BE2C (cell line): ENCODE data around the gene CUBN.

Experiments used
- DNase-seq: peaks from one replicate; pipeline ENCODE4 v3.0.0-alpha.2; 2020
- H3K27me3 ChIP-seq: fragments of 250-450 bp; sonication (Bioruptor Pico); 2 replicates; pipeline ENCODE4 v1.5.1; 2020; ENCODE audit warnings: mild to moderate bottlenecking
- H3K36me3 ChIP-seq: fragments of 250-450 bp; sonication (Bioruptor Pico); 2 replicates; pipeline ENCODE4 v1.5.1; 2020; ENCODE audit warnings: mild to moderate bottlenecking
- H3K4me1 ChIP-seq: fragments of 250-450 bp; sonication (Bioruptor Pico); 2 replicates; pipeline ENCODE4 v1.5.1; 2020
- H3K4me3 ChIP-seq: 2 replicates; pipeline ENCODE4 v1.5.1; 2011; ENCODE audit warnings: low read depth, low read length
- H3K9me3 ChIP-seq: fragments of 250-450 bp; sonication (Bioruptor Pico); 2 replicates; pipeline ENCODE4 v1.5.1; 2020
- CTCF ChIP-seq: IDR thresholded peaks from 2 replicates; pipeline ENCODE4 v1.5.1; 2012; ENCODE audit warnings: mild to moderate bottlenecking, low read depth, low read length

CUBN gene

GRCh38 chr10:17146892-17147291 is 17.3 kb upstream of the CUBN start:
- H3K9me3 ChIP-seq = no peaks in the 10 kb centered on the region
- H3K4me3 ChIP-seq = no peak overlapping the region
- no peaks in the 10 kb centered on the region for H3K36me3 ChIP-seq
- no peaks in the 10 kb centered on the region for H3K27me3 ChIP-seq
- no peaks in the 10 kb centered on the region for H3K4me1 ChIP-seq
- DNase-seq = no peak
- no peak for TF ChIP-seq CTCF

GRCh38 chr10:17145239-17145638 is 15.6 kb upstream of the CUBN start:
- Histone ChIP-seq H3K4me3 (no peak overlapping the region), H3K27me3 (no peaks in the 10 kb centered on the region), H3K9me3 (no peaks in the 10 kb centered on the region), H3K4me1 (peaks cover 3% of the 10 kb centered on the region; the same call in 1 of the 2 replicates), H3K36me3 (no peaks in the 10 kb centered on the region)
- DNase-seq = no peak
- TF ChIP-seq CTCF = no peak

GRCh38 chr10:17144757-17145156 is 15.1 kb upstream of the CUBN start:
- H3K4me1 ChIP-seq = peaks cover 3% of the 10 kb centered on the region; the same call in 1 of the 2 replicates
- no peaks in the 10 kb centered on the region for H3K36me3 ChIP-seq
- no peak for DNase-seq
- no peak for TF ChIP-seq CTCF
- no peak overlapping the region for H3K4me3 ChIP-seq
- no peaks in the 10 kb centered on the region for H3K27me3 ChIP-seq
- H3K9me3 ChIP-seq = no peaks in the 10 kb centered on the region

GRCh38 chr10:17144032-17144431 is 14.4 kb upstream of the CUBN start:
- no peaks in the 10 kb centered on the region for H3K36me3 ChIP-seq
- TF ChIP-seq CTCF = no peak
- no peak for DNase-seq
- no peaks in the 10 kb centered on the region for H3K9me3 ChIP-seq
- H3K4me1 ChIP-seq = peaks cover 3% of the 10 kb centered on the region; the same call in 1 of the 2 replicates
- H3K27me3 ChIP-seq = no peaks in the 10 kb centered on the region
- no peak overlapping the region for H3K4me3 ChIP-seq

GRCh38 chr10:17143055-17143690 is 13.6 kb upstream of the CUBN start:
- no peak for TF ChIP-seq CTCF
- Histone ChIP-seq H3K4me3 (no peak overlapping the region), H3K36me3 (no peaks in the 10 kb centered on the region), H3K27me3 (no peaks in the 10 kb centered on the region), H3K4me1 (peaks cover 3% of the 10 kb centered on the region; the same call in 1 of the 2 replicates), H3K9me3 (no peaks in the 10 kb centered on the region)
- no peak for DNase-seq

- Histone ChIP-seq H3K36me3 (no peaks in the 10 kb centered on the region), H3K4me1 (peaks cover 3% of the 10 kb centered on the region; the same call in 1 of the 2 replicates), H3K27me3 (no peaks in the 10 kb centered on the region), H3K4me3 (no peak overlapping the region), H3K9me3 (no peaks in the 10 kb centered on the region)
- no peak for TF ChIP-seq CTCF
- no peak for DNase-seq
Measured at GRCh38 chr10:17141504-17142229, 12.1 kb upstream of the CUBN start.
